HCT116 (cell line): ENCODE results near the gene SHISA6.

Experiments
- CEBPB ChIP-seq: IDR thresholded peaks from 2 replicates; pipeline ENCODE4 v1.6.1; 2012; ENCODE audit warnings: low read depth
- CTCF ChIP-seq, 3 experiments: fragments of 200-600 bp in 1 of 3; sonication (generic) in 1 of 3; IDR thresholded peaks in 2 of 3; conservative IDR thresholded peaks in 1 of 3; 2 replicates each; pipeline ENCODE4 v1.5.1; 2012 to 2017; ENCODE audit warnings: low read depth in 2 of 3, low read length in 2 of 3, antibody characterized with exemption in 1 of 3, borderline replicate concordance in 1 of 3, control low read depth in 1 of 3, mild to moderate bottlenecking in 1 of 3, mixed read lengths in 1 of 3, mixed run types in 1 of 3, moderate library complexity in 1 of 3; ENCODE audit not compliant: insufficient read depth in 1 of 3
- EGR1 ChIP-seq: IDR thresholded peaks from 2 replicates; pipeline ENCODE4 v1.6.1; 2012; ENCODE audit warnings: low read depth
- EZH2 ChIP-seq: fragments of 200-600 bp; sonication (generic); IDR thresholded peaks from 2 replicates; pipeline ENCODE4 v1.6.1; 2017; ENCODE audit warnings: antibody characterized with exemption, mixed run types
- JUND ChIP-seq: IDR thresholded peaks from 2 replicates; pipeline ENCODE4 v1.6.1; 2012
- MAX ChIP-seq: IDR thresholded peaks from 2 replicates; pipeline ENCODE4 v1.6.1; 2012
- POLR2A ChIP-seq: IDR thresholded peaks from 2 replicates; pipeline ENCODE4 v1.7.0; 2011; ENCODE audit warnings: borderline replicate concordance; ENCODE audit not compliant: insufficient read depth, insufficient read length; ENCODE audit errors: extremely low read depth
- POLR2AphosphoS5 ChIP-seq: IDR thresholded peaks from 2 replicates; pipeline ENCODE4 v1.6.1; 2011; ENCODE audit warnings: mild to moderate bottlenecking, low read depth, low read length, moderate library complexity
- RAD21 ChIP-seq: IDR thresholded peaks from 2 replicates; pipeline ENCODE4 v1.6.1; 2012; ENCODE audit warnings: low read depth, mild to moderate bottlenecking
- REST ChIP-seq: IDR thresholded peaks from 2 replicates; pipeline ENCODE4 v1.6.1; 2012; ENCODE audit warnings: low read depth
- ZBTB33 ChIP-seq: IDR thresholded peaks from 2 replicates; pipeline ENCODE4 v1.6.1; 2011; ENCODE audit warnings: mild to moderate bottlenecking, low read length, moderate library complexity; ENCODE audit not compliant: insufficient replicate concordance; ENCODE audit errors: extremely low read depth
- ZNF274 ChIP-seq: fragments of 200-500 bp; sonication (Bioruptor generic); IDR thresholded peaks from 2 replicates; pipeline ENCODE4 v1.6.1; 2014; ENCODE audit warnings: mild to moderate bottlenecking, low read depth, low read length, inconsistent platforms

- TF ChIP-seq CTCF (IDR thresholded peaks at IDR 0.05 in 2 of 3, conservative IDR thresholded peaks at IDR 0.05 in 1 of 3; ENCODE audit: borderline replicate concordance in 1 of 3, insufficient read depth in 1 of 3, low read depth in 2 of 3, low read length in 2 of 3) (no peak), CEBPB (no peak), POLR2AphosphoS5 (no peak), ZNF274 (no peak), EGR1 (no peak), POLR2A (no peak), ZBTB33 (no peak), MAX (no peak), REST (no peak), RAD21 (no peak), JUND (no peak), EZH2 (no peak)
Measured at GRCh38 chr17:11309033-11309432, 68.0 kb downstream of the SHISA6 start.
